C1 segment of cervical spinal cord (tissue), 14 donors: Measurements from ENCODE around the gene ORM1.

Experiments used
- DNase-seq, 14 donors: peaks; one replicate each; lab custom pipeline; 2025; lab: John Stamatoyannopoulos, UW

The ORM1 gene

DNA sequence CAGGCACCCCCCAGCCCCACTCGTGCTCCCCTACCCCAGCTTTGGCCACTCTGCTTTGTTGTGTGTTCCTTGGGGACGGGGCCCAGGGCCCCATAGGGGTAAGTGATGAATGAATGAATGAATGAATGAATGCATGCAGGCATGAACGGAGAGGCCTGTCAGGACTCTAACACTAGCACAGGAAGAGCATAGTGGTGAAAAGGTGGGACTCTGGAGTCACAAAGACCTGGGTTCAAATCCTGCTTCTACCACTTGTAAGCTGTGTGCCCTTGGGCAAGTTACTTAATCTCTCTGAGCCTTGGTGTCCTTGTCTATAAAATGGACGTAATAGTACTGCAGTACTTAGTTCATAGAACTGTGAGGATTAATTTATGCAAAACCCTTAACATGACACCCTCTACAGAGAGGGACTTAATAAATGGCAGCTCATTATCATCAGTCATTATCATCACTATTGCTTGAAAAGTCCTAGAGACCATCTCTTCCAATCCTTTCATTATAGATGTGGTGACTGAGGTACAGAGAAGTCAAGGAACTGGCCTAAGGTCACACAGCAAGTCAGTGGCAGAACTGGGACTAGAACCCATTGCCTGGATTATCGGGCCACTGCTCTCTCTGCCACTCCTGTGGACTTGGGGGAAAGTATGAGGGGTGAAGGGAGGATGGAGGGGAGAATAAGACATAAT lies 20.0 kb downstream of the ORM1 start:
- no peak for DNase-seq

DNA sequence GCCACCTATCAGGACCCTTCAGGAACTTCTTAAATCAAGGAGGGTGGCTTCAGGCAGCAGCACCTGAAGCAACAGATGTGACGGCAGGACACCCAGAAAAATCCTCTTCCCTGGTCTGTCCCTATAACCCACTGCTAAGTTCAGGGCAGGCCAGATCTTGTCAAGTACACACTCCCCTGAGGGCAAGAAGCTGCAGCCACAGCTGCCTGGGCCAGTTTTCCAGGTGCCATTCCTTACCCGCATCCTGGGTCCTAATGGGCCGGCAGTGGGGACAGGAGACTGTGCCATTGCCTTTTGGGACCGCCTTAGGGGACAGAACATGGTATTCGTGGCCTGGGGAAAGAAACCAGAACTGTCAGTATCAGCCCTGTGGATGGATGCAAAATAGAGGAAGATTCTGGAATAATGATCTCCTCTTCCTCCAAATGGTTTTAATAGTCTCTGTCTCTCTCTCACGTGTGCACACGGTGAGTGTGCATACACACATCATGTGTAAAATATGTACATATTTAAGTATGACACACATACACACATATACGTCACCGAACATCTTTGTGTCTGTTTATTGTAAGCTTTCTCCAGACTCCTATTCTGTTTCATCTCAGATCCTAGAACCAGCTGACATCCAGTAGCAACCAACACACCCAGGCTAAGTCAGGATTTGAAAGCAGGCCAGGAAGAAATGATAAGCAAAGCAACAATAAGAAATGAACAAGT lies 20.7 kb downstream of the ORM1 start:
- DNase-seq: no peak

DNA sequence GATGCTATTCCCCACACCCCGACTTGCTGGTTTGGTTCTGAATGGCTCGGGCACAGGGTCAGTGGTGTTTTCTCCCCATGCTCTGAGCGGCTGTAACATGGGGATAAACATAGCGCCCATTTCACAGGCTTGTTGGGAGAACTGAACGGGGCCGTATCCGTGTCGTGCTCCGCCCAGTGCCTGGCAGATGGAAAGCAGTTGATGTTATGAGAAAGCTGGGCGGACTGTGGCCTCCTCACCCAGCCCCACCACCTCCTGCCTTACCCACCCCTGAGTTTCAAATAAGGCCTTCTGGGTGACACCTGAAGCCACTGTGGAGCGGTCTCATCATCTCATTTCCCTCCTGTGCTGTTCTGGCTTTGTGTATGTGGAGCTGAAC lies 21.3 kb downstream of the ORM1 start:
- DNase-seq: no peak

DNA sequence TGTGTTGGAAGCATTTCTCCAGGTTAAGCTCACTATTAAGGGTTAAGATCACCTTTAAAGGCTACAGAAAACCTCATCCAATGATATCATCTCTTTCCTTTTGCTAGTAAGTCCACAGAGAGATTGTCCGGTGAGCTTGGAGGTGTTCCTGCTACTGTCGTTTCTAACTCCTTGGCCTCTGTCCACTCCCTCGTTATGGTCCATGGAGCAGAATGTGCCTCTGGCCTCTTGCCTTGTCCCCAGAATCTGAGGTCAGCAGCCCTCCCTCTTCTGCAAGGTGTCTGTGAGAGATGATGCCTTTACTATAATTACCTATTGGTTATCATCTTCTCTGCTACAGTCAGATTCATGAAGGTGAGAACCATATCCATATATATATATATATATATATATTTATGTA lies 21.8 kb downstream of the ORM1 start:
- DNase-seq: no peak

DNA sequence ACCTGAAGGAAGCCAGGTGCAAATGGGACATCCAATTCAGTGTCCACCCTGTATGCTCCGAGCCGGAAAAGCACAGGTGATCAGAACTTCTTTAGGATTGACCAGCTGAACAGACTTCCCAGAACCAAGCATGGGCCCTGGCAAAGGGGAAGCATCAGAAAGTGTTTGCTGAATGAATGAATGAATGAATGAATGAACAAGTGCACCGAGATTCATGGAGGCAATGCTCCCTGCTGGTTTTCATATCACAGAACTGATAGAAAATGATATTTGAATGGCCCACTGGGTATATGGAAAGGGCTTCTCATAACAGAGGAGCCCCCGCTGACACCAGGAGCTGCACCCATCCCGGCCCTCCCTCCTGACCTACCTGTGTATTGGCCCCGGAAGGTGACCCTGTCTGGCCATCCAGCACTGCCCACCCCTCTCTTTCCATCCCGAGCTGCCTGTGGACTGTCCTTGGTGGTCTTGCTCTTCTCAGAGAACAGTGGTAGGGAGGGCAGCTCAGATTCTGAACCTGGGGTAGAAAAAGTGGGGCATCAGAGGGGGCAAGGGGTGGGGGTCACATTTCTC lies 22.7 kb downstream of the ORM1 start:
- no peak for DNase-seq

DNA sequence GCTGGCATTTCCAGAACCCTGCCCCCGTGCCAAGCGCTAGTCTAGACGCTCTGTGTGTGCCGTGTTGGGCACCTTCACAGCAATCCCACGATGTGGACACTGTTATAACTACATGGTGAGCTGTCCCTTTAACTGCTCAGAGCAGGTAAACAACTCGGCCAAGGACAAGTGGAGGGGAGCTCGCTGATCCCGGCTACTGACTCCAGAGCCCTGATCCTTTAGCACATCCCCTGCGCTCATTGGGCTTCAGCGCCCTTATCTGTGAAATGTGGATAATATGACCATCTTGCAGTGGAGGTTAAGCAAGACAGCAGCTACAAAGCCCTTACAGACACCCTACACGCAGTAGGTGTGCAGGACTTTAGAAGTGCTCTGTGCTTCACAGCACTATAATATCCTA lies 23.2 kb downstream of the ORM1 start:
- no peak for DNase-seq

DNA sequence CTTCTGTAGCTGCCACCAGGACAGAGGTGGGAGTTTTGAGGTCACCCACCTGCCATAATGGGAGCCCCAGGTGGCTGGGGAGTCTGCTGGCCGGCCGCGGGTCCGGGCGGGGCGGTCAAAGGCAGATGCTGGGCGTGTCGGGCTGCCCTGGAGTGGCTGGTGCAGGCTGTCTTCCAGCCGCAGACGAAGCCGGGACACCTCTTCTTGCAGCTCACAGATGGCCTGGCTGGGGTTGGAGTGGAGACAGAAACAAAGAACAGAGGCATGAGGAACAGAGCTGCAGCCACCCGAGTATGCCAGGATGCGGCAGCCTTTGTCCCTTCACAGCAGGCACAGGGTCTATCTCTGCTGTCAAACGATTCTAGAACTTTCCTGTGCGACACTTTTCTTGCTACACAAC lies 24.8 kb downstream of the ORM1 start:
- peak in 12 of 14 donors; percentile 5 to 70 (median 54) for DNase-seq

DNA sequence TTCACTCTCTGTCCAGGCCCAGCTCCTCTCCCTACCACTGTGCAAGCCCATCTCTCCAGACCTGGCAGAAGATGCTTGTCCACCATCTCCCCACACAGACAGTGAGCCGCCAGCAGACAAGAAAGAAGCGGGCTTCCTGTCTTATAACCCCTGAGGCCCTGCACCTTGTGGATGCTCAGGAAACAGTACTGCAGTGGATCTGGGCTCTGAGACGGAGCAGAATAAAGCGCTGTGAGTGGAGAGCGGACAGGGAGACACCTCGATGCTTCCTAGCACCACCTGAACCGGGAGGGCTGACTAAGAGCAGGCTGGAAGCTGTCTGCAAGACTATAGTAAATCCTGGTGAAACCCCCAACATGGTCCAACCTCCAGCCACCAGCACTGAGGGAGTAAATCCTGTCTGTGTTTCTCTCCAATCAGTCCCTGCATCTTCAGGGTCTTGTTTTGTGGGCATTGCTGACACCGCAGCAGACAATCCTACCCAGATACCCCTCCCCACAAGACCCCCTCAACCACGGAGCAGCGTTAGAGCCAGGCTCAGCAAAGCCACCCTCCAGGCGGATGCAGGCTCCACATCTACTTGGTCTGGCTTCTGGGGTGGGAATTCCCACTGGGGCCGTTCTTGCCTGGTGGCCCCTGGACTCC lies 25.5 kb downstream of the ORM1 start:
- DNase-seq: no peak

DNA sequence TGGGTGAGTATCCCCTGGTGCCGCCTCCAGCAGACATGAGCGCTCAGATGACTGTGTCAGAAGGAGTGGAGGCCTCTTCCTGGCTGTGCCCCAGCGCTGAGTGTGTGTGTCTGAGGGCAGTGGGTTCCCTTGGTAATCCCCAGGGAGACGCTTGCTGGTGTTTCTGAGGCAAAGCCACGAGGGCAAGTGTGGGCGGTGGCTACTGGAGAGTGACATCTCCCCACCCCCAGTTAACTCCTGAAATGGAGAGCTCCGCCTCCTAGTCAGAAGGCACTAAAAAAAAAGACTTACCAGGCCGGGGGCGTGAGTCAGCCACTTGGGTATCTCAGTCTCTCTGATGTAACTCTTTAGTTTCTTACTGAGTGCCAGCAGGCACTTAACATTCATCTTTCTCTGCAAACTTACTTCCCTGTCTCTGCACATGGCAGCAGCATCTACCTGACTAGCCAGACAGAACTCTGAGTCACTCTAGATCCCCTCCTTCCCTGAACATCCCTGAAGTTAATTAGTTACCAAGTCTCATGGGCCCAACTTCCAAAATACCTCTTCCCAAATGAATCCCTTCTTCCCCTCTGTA lies 26.1 kb downstream of the ORM1 start:
- peak in 8 of 14 donors; percentile 27 to 82 (median 46) for DNase-seq

DNA sequence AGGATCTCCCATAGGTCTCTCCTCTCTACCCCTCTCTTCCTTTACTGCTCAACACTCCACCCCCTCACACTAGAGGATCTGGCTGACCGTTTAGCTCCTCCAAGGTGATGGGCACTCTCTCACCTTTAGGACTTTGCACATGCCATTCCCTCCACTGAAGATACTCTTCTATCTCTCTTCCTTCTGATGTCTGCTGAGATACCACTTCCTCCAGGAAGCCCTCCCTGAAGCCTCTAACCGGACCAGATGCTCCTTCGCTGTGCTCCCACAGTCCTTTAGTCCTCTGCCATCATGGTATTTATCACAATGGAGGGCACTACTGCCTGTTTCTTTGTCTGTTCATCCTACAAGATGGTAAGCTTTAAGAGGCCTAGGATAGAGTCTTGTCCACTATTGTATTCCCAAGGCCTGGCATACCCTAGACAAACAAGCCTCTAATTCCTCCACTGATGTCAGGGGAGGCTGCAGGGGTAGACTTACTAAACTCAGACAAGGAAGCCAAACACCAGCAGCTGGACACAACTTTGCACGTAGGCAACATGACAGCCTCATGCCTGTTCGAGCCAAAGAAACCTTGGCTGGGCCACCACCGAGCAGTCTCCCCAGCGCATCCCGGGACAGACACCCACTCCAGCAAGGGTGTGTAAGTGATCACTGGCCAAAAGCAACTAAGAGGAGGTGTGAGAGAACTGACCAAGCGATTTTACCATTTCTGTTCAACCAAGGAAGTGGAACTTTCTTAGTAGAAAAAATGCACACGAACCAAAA lies 27.0 kb downstream of the ORM1 start:
- DNase-seq: no peak

DNA sequence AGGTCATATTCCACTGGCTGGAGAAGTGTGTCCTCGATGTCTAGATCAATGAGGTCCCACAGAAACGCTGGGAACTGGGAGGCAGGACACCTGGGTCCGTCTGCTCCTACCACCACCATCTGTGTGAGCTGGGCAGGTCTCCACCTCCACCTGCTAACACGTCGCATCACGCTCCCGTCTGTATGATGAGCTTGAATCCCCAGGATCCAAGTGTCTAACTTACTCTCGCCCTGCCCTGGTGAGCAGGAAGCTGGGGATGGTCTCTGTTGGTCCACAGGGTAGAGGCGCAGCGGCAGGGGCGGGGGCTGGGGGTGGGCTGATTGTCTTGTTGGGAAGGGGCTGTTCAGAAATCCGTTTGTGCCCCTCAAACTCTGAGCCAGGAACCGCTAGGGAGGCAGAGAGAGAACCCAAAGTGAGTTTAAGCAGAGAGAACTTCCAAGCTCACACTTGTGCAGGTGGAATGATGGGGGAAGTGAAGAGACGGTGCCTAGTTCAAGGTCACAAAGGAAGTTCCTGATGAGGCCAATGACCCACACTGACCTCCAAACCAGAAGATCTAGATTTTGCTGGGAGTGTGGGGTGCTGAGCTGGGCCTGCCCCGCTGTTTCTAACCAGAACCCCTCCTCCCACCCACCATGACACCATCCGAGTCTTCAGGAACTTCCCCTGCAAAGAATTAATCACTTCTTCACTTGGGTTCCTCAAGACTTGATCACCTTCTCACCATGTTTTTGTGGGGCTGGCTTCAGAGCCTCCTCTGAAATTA lies 27.9 kb downstream of the ORM1 start:
- DNase-seq: no peak

DNA sequence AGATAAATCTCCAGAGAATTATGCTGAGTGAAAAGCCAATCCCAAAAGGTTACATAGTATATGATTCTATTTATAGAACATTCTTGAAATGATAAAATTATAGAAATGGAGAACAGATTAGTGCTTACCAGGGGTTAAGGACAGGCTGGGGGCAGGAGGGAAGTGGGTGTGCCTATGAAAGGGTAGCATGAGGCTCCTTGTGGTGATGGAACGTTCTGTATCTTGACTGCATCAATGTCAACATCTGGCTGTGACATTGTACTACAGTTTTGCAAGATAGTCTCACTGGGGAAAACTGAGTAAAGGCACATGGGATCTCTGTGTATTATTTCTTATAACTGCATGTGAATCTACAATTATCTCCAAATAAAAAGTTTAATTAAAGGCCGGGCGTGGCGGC lies 29.0 kb downstream of the ORM1 start:
- no peak for DNase-seq

DNA sequence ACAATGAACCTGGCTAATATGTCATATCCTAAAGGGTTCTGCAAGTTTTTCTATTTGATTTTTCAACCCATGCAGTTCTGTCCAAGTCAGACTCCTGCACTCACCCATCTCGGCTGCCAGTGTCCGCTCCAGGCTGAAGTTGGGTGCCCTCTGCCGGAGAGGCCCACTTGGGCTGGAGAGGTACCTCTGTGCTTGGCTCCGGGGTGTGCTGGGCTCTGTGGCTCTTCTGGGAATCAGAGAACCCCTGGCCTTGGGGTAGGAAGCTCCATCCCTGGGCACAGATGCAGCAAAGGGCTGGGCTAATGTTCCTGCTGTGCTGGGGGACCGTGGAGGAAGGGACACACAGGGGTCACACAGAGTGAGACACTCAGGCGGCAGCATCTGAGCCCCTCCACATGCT lies 32.9 kb downstream of the ORM1 start:
- DNase-seq: no peak

DNA sequence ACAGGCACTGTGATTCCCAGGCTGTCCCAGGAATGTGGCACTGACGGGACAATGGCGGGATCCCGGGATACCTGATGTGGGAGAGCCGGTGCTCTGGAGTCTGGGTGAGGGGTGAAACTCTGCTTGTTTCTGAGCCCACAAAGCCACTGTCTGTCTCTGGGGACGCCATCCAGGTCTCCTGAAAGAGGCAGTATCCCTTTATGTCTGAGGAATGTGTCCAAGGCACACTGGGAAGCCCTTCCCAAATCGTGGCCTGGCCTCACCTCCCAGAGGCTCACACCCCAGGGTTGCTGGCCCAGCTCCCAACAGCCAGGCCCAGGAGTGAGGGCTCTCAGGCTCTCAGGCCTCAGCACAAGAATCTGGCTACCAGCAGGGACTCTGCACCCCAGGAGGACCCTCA lies 33.9 kb downstream of the ORM1 start:
- no peak for DNase-seq

DNA sequence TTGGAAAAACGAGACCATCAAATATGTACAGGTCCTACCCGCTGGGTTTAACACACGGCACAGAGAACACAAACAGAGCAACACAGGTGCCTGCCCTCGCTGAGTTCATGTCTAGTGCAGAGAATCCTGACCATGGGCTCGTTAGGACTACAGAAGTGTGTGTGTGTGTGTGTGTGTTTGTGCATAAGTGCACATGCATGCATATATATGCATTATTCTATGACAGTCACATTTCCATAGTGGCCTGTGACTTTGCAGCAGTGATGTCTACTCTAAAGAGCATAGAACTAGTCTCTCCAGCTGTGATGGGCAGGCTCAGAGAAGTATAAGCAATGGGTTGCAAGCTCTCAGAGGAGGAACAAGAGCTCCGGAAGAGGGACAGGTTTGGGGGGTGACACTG lies 34.5 kb downstream of the ORM1 start:
- no peak for DNase-seq

DNA sequence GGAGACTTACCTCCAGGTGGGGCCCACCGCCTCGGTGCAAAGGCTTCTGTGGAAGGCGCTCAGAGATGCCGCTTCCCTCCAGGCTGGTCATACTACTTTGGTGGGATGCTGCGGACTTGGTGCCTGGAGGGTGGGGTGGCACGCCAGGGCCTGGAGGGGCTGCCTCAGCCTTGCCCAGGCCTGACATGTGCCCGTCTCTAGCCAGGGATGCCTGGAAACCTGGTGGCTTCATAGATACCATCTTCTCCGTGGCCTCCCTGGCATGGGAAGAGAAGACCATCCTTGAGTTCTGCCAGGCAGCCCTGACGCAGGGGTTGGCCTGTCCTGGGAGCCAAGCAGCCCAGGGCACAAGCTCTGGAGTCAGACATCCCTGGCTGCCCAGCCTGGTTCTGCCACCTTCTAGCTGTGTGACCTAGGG lies 35.0 kb downstream of the ORM1 start:
- DNase-seq: no peak

DNA sequence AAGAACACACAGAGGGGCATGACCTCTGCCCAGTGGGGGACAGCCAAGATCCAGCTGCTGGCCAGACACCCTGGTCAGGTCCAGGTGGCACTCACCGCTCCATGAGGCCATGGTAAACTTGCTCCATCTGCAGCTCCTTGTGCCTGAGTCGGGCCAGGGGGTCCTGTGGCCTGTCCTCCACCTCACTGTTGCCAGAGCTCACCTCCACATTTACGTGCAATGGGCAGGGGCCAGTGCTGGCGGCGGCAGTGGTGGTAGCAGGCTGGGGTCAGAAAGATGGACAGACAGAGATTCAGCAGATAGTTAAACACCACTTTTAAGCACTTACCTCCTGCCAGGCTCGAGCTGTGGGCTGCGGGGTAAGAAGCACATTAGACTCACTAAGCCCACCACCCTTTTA lies 36.9 kb downstream of the ORM1 start:
- DNase-seq: no peak

DNA sequence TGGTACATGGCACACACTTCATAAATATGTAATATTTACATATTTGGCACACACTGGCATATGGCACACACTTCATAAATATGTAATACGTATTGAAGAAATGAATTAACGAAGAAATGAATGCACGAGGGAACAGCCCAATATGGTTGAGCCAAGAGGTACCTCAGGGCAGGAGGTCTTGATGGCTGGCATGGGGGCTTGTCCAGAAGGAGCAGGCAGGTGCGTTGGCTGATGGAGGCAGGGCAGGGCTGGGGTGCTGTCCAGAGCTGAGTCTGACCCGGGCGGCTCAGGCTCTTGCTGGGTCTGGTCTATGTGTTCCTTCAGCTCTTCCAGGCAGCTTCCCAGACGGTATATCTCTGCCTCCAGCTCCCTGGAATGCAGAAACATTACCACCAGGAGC lies 38.6 kb downstream of the ORM1 start:
- no peak for DNase-seq

DNA sequence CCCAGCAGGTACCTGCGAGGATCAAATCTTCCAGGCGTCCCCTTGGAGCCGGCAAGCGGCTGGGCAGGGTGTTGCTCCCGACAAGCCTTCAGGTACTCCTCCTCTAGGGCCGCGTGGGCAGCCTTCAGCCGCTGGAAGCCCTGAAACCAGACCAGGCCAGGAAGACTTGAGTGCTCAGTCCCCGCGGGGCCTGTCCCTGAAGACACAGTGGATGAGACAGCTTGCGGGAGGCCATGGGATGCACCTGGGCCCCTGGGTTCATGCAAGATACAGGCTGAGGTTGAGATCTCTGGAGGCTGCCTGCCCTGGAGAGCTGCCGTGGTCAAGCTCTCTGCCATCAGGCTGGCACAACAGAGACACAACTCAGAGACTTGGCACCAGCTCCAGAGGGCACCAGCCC lies 39.5 kb downstream of the ORM1 start:
- DNase-seq: no peak

DNA sequence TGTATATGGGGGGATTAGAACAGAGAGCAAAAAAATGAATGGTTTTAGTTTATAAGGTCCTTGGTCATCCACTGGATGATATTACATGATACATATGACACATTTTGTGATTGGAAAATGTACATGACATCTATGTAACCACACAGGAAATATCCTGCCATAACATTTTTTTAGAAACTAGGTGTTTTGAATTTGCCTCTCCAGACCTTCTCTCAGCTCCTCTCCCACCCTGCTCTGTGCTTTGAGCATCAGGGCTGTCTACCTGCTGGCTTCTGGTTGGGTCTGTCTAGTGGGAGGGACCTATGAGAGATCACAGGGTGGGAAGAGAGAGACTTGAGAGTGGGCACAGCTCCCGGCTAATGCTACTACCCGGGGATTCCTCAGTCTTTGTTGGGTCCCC lies 40.5 kb downstream of the ORM1 start:
- DNase-seq: no peak
